Ovary (tissue), 3 donors: ENCODE measurements around the gene TNRC6A.

Experiments
- EP300 ChIP-seq: sonication (generic); formaldehyde crosslinking; IDR thresholded peaks from one replicate; pipeline ENCODE4 v1.6.1; 2017; ENCODE audit warnings: antibody characterized with exemption
- POLR2A ChIP-seq: fragments of 450-650 bp; IDR thresholded peaks from one replicate; pipeline ENCODE4 v1.6.1; 2017; ENCODE audit warnings: antibody characterized with exemption, mild to moderate bottlenecking, moderate library complexity
- TF ChIP-seq, protein P1 (sequence below), 3 donors: fragments of 450-650 bp in 2 of 3; fragments of 200-600 bp in 1 of 3; IDR thresholded peaks; one replicate each; pipeline versions ENCODE4 v1.5.1 to v1.8.0; 2016 to 2022; ENCODE audit warnings: antibody characterized with exemption in 3 of 3, mild to moderate bottlenecking in 1 of 3
- donor health status: DM: no; HTN: no; CAD: no.

DNA sequence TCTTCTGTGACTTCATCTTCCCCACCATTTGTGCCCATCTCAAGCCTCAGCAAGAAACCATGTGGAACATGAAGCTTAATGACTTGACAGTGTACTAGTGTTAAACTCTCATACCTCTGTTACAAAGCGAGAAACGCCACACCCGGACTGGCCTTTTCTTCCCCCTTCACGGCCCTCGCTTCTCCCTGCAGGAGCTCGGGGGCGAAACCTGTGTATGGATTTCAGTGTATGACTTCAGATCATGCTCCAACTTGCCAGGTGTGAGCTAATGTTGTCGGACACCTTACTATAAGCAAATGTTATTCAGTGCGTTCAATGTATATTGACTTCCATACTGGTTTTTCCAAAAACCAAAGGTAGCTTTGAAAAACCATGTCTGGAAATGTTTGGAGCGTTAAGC is 96.2 kb downstream of the TNRC6A start:
- TF ChIP-seq POLR2A (no peak), EP300 (no peak)
- TF ChIP-seq, protein P1, sequence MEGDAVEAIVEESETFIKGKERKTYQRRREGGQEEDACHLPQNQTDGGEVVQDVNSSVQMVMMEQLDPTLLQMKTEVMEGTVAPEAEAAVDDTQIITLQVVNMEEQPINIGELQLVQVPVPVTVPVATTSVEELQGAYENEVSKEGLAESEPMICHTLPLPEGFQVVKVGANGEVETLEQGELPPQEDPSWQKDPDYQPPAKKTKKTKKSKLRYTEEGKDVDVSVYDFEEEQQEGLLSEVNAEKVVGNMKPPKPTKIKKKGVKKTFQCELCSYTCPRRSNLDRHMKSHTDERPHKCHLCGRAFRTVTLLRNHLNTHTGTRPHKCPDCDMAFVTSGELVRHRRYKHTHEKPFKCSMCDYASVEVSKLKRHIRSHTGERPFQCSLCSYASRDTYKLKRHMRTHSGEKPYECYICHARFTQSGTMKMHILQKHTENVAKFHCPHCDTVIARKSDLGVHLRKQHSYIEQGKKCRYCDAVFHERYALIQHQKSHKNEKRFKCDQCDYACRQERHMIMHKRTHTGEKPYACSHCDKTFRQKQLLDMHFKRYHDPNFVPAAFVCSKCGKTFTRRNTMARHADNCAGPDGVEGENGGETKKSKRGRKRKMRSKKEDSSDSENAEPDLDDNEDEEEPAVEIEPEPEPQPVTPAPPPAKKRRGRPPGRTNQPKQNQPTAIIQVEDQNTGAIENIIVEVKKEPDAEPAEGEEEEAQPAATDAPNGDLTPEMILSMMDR (IDR thresholded peaks at IDR 0.05), result no peak
